ENCODE measurements around the gene CARHSP1. TPM values are rescaled to one million over a fixed set of nuclear protein-coding genes. Genes with fewer than 3 reads are reported as not detected.
"Not testable (repeated sequence)": the region's sequence is repeated elsewhere in the genome, so short reads cannot be mapped to it uniquely, and the experiment has no call there.

Gene CARHSP1
- total RNA-seq, 1 donor from 2014 or later, result 141 TPM

- not testable (repeated sequence) for FAIRE-seq; DNase-seq (ENCODE audit: low spot score in 2 of 2)
Measured at GRCh38 chr16:8873866-8874195, 5.0 kb upstream of the CARHSP1 start.

- no peak for DNase-seq (ENCODE audit: low spot score in 2 of 2)
- FAIRE-seq, result no peak
Measured at GRCh38 chr16:8872967-8873865, 4.4 kb upstream of the CARHSP1 start.

GRCh38 chr16:8872071-8872470 is 3.3 kb upstream of the CARHSP1 start:
- FAIRE-seq, result no peak
- DNase-seq (ENCODE audit: low spot score in 2 of 2), result no peak

GRCh38 chr16:8869988-8870241 is 1.1 kb upstream of the CARHSP1 start:
- not testable (repeated sequence) for FAIRE-seq; DNase-seq (ENCODE audit: low spot score in 2 of 2)

GRCh38 chr16:8869212-8869987 is 594 bp upstream of the CARHSP1 start:
- DNase-seq (ENCODE audit: low spot score in 2 of 2) (no peak), FAIRE-seq (no peak)

- DNase-seq (ENCODE audit: low spot score in 2 of 2) (no peak), FAIRE-seq (no peak)
Measured at GRCh38 chr16:8867932-8868415, 832 bp downstream of the CARHSP1 start.

GRCh38 chr16:8867216-8867931 is 1.4 kb downstream of the CARHSP1 start:
- FAIRE-seq (no peak), DNase-seq (ENCODE audit: low spot score in 2 of 2) (peak in 1 of 2 donors; percentile 46)

GRCh38 chr16:8866884-8867215 is 2.0 kb downstream of the CARHSP1 start:
- DNase-seq (ENCODE audit: low spot score in 2 of 2), result no peak
- FAIRE-seq, result no peak

- DNase-seq (ENCODE audit: low spot score in 2 of 2) (peak in 1 of 2 donors; percentile 42), FAIRE-seq (no peak)
Measured at GRCh38 chr16:8866118-8866883, 2.5 kb downstream of the CARHSP1 start.

GRCh38 chr16:8865145-8865882 is 3.5 kb downstream of the CARHSP1 start:
- FAIRE-seq, result no peak
- no peak for DNase-seq (ENCODE audit: low spot score in 2 of 2)

GRCh38 chr16:8864480-8865110 is 4.2 kb downstream of the CARHSP1 start:
- DNase-seq (ENCODE audit: low spot score in 2 of 2) (no peak), FAIRE-seq (no peak)

GRCh38 chr16:8863594-8864424 is 5.0 kb downstream of the CARHSP1 start:
- DNase-seq (ENCODE audit: low spot score in 2 of 2) (peak; percentile 56 to 74), FAIRE-seq (no peak)

GRCh38 chr16:8862309-8863130 is 6.3 kb downstream of the CARHSP1 start:
- no peak for DNase-seq (ENCODE audit: low spot score in 2 of 2)
- FAIRE-seq, result no peak

GRCh38 chr16:8861563-8862308 is 7.1 kb downstream of the CARHSP1 start:
- peak in 1 of 2 donors; percentile 43 for DNase-seq (ENCODE audit: low spot score in 2 of 2)
- no peak for FAIRE-seq

- no peak for FAIRE-seq
- DNase-seq (ENCODE audit: low spot score in 2 of 2), result no peak
Measured at GRCh38 chr16:8859913-8860881, 8.6 kb downstream of the CARHSP1 start.

Measured in frontal cortex (tissue), 4 donors.